Glomerular visceral epithelial cell (primary cell): ENCODE measurements around the gene CMTM3.
A peak's percentile ranks its signal among the peaks of the same experiment; 100 is the strongest.
"Not testable (repeated sequence)": the region's sequence is repeated elsewhere in the genome, so short reads cannot be mapped to it uniquely, and the experiment has no call there.

ENCODE experiments used
- DNase-seq: peaks from one replicate; pipeline ENCODE4 v3.0.0-alpha.2; 2016; ENCODE audit errors: extremely low spot score

The CMTM3 gene

DNA sequence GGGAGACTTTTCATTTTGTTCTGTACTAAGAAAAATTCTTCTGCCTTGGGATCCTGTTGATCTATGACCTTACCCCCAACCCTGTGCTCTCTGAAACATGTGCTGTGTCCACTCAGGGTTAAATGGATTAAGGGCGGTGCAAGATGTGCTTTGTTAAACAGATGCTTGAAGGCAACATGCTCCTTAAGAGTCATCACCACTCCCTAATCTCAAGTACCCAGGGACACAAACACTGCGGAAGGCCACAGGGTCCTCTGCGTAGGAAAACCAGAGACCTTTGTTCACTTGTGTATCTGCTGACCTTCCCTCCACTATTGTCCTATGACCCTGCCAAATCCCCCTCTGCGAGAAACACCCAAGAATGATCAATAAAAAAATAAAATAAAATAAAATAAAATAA, 27.1 kb downstream of the CMTM3 start:
- DNase-seq = not testable (repeated sequence)

DNA sequence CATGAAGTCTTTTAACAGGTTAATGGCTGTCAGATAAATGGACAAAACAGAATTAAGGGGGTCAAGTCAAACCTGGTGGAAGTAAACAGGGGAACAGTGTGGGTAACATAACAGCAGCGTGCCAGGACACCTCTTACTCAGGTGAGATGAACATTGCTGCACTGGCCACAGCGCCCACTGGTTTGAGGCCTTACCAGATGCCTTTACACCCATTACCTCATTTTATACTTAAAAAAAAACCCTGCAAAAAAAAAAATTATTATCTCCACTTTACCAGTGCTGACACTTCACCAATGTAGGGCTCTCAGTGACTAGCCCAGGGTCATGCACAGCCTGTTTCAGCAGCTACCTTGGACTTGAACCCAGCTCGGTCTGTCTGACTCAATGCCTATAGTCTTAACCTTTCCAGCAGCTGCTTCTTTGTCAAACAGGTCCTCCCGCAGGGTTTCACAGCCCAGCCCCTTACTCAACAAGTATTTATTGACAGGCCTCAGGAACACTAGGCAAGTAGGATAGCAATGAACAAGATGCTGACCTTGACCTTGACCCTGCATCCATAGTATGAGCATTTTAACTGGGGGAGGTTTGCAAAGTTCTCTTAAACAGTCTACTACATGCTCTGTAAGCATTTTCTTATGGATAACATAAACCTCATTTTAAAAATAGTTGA, 30.2 kb downstream of the CMTM3 start:
- DNase-seq = no peak

DNA sequence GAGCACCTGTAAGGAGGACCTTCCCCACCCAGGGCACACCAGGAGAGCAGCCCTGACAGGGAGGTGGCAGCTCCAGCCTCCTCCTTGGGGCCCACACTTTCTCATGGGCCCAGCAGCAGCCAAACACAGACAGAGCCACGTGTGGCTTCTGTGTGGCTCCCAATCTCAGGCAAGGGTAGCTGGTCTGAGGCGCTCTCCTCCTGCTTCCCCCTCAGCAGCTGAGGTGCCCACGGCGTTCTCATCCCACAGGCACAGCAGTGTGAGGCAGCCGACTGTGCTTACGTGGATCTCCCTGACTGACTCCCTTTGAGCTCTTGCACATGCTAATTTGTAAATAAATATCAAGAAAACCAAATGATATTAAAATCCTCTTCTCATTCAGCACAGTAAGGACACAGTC, 30.9 kb downstream of the CMTM3 start:
- DNase-seq = no peak

DNA sequence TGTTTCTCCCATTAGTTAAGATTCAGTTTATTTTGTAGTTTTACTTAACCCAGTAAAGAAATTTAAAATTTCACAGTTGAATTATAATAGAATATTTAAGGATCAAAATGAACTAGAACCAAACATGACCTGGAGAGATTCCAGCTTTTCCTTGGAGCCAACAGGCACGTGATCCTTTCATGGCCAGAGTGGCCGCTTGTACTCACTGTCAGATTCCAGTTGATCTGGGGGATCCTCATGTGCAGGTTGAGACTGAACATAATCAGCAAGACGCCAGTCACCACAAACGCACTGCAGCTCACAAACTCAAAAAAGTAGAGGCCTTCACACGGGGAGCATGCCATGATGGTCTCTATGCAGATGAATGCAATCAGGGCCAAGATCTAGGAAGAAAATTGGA, 31.7 kb downstream of the CMTM3 start:
- DNase-seq = no peak

DNA sequence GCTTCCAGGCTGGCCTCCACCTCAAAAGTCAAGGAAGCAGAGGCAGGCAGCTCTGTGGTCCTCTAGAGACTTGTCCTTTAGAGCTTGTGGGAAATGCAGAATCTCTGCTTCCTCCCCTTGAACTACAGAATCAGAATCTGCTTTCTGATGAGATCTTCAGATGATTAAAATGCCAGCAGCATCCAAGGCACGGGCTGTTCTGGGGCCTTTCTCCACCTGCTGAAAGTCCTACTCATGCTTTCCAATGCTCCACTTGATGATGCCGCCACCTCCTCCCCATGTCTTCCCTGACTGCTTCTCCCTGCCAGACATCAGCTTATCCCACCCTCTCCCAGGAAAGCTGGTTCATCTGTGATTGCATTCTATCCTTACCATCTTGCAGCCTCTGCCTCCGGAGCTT, 33.3 kb downstream of the CMTM3 start:
- no peak for DNase-seq

DNA sequence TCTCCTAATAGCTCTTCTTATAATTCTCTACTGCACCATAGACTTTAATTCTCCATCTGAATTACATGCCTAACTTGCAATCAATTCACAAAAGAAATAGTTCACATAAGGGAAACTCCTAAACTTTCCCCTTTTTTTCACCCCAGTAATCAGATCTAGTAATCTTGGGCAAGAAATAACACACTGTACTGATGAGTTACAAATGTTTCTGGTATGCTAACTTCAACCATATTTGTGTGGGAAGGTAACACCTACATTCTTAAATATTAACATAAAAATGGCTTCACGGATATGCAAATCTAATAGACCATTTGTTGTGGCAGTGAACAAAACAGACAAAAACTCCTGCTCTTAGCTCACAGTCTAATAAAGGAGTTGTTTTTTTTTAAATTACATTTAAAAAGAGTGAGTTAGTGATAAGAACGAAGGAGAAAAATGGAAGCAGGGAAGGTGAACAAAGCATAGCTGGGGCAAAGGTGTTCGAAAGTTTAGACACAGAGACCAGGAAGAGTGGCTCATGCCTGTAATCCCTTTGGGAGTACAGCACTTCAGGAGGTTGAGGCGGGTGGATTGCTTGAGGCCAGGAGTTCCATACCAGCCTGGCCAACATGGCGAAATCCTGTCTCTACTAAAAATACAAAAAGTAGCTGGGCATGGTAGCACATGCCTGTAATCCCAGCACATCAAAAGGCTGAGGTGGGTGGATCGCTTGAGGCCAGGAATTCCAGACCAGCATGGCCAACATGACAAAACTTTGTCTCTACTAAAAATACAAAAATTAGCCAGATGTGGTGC, 34.8 kb downstream of the CMTM3 start:
- no peak for DNase-seq

DNA sequence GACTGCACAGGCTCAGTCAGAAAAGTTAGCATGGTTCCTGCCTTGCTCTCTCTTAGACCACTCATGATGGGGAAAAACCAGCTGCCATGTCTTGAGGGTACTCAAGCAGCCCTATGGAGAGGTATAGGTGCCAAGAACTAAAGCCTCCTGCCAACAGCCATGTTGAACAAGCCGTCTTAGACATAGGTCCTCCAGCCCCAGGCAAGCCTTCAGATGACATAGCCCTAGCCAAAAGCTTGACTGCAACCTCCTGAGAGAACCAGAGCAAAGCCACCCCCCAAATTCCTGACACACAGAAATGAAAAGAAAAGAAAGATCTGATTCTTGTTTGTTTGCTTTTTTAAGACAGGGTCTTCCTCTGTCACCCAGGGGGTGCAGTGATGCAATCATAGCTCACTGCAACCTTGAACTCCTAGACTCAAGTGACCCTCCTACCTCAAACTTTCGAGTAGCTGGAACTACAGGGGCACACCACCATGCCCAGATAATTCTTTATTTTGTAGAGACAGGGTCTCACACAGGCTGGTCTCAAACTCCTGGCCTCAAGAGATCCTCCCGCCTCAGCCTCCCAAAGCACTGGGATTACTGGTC, 36.3 kb downstream of the CMTM3 start:
- no peak for DNase-seq

DNA sequence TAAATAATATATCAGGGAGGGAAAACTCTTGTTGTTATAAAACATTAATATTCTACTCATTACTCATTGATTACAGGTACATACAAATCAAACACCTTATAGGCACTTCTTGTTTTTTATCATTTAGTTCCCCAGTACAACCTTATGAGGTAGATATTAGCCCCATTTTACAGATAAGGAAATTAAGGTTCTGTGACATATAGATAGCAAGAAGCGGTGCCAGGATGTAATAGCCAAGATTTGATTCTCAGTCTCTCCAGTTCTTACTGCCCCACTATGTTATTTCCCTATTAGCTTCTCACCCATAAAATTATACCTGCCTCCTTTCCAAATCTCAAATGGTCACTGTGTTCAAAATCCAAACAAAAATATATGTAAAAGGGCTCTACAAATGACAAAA, 36.9 kb downstream of the CMTM3 start:
- DNase-seq = no peak

DNA sequence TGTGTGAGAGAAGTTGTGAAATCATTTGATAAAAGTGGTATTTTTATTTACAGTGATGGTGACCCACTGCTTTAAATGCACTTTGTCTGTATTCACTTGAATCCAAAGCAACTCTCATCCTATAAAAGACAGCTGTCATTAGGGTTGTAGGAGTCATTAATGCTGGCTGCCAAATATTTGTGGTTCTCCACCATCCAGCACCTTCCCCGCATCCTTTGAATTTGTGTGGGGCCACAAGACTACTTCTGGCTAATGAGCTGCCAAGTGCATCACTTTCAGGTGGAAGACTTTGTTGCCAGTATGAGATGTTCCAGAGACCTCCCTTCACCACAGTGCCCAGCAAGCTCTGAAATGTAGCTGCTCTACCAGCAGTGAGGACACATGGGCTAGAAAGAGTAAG, 43.4 kb downstream of the CMTM3 start:
- DNase-seq = peak; percentile 12

DNA sequence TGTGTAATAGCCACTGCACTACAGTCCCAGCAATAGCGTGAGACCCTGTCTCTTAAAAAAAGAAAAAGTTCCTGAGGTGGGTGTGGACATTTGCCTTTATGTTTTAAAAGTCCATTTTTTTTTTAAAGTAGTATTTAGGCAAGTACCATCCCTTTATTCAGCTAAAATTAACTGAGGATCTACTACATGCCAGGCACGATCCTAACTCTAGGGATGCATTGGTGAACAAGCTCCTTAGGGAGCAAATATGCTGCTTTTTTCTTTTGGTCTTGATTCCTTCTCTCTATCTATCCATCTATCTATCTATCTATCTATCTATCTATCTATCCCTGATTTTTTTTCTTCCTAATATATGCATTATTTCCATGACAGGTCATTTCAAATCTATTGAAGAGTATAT, 44.7 kb downstream of the CMTM3 start:
- DNase-seq = no peak

DNA sequence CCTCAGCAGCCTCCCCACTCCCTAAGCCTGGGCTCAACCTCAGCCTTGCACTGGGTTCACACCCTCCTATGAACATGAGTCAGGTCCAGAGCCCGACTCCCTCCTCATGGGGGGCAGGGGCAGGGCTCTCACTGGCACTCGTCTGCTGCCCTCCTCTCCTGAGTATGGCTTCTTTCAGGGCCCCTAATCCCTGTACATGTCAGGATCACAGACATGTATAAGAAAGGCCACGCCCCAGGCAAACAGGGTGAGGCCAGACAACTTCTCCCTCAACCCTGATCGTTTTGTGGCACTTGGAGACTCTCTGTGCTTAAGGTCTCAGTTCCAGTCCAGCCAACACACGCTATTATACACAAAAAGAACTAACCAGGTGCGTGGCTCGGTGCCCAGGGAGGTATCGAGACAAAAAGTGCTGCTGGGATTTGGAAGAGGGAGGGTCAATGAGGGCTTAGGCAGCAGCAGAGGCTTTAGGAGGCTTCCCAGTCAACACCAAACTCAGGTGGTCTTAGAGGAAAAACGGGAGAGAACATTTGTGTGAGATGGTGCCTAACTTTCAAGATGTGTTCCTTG, 45.2 kb downstream of the CMTM3 start:
- DNase-seq = no peak

DNA sequence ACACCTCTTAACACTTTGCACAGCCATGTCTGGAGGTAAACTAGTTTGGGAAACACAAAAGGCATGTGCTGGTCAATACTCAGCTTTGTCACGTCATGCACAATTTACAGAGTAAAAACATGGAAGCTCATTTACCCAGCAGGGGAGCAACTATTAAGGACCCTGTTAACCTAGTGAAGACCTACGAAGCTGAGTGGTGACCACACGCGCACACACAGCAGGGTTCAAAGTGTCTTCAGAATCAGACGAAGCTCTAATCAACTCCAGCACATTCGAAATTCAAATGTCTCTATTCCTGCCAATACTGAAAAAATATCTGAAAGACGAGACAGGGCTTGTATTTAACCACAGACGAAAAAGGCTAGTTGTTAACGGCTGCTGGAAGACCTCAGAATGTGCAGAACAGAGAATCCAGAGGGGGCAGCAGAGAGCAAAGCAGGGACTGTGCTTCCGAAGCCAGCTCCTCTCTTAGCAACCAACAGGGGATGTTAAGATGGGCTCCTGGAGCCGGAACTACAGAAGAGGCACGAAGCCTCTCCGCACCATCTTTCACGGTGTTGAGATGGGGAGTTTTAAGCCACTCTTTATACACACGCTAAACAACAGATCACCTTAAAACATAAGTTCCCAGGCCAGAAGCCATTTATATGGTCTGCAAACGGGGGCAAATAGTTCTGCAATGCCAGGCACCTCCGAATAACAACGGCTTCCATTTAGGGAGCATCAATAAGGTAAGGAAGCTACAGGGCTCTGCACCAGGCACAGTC, 46.4 kb downstream of the CMTM3 start:
- DNase-seq = peak; percentile 73

DNA sequence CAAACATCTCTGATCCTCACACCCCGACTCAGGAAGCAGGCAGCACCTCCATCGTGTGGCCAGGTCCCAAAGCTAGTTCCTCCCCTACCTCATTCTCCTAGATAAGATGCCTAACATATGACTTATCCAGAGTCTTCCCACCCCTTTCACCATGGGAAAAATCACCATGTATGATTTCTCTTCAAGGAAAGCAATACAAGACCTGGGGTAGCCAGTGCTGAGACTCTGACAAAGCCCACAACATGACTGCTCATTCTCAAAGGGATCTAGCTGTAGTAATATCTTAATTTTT, 46.9 kb downstream of the CMTM3 start:
- no peak for DNase-seq

DNA sequence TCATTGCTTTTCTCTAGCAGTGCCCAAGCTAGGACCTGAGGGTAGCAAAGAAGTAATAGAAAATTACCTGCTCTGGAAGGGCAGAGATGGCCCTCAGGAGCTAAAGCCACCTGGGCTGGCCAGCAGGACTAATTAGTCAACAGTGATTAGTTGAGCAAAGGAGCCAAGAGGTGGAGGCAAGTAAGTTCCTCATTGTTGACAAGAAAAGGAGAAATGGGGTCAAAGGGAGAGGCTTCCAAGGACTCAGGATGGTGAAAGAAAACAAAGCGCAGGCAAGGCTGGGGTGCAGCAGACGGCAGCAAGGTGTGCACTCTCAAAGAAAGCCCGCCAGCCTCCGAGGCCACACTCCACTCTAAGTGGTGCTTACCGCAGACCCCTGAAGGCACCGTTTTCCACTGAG, 47.5 kb downstream of the CMTM3 start:
- no peak for DNase-seq

DNA sequence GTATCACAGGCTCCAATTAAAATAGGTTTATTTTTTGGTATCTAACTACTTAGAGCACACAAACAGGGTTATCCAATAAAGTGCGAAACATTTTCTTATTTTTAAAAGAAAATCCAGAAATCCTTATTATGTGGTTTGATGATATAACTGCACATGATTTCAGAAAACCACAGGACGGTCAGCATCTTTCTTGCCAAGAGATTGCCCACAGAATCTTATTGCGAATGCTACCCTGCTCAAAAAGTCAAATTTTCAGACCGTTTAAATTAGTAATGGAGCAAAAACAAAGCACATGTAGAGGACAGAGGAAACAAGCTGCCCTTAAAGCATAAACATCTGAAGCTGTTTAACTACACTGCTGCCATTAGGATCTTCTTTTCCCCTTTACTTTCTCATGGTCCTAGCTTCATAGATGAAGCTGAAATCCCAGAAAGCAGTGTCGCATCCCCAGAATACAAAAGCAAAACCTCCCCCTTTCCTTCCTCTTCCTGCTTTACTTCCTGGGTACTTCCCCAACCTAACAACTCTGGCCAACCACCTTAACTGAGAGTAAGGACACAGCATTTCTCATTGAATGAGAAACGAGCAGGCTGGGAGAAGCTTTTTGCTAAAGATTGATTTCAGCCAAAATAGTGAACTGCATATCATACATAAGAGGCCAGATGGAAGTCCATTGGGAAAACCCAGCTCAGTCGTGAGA, 48.3 kb downstream of the CMTM3 start:
- DNase-seq = no peak

DNA sequence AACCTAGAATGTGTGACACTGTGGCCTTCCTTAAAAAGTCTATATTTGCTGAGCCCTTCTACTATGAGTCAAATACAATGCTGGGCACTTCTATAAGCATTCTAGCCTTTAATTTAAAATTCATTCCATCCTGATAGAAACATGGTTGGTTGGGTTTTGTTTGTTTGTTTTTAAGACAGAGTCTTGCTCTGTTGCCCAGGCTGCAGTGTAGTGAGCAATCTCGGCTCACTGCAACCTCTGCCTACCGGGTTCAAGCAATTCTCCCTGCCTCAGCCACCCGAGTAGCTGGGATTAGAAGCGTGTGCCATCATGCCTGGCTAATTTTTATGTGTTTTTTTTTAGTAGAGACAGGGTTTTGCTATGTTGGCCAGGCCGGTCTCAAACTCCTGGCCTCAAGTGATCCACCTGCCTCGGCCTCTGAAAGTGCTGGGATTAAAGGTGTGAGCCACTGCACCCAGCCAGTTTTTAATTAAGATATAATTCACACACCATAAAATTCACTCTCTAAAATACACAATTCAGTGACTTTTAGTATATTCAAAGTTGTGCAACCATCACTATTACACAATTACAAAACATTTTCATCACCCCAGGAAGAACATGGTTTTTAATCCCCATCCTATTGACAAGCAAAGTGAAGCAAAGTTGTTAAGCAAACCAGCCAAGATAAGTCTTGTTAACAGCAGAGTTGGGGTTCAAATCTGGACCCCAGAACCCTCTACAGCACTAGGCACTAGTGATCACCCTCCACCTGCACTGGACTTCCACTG, 49.3 kb downstream of the CMTM3 start:
- DNase-seq = no peak

DNA sequence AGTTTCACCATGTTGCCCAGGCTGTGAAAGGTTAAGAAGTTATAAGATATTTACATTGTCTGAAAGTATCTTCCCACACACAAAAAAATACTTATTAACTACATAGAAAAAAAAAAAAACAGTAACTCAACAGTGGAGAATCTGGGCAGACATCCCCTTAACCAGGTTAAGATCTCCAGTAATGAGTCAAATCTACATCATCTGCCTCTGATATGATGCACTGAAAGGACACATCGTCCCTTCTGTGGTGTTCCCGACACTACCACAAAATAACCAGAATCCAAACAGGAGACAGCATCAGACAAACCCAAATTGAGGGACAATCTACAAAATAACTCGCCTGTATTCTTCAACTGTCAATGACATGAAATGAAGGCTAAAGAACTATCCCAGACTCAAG, 52.0 kb downstream of the CMTM3 start:
- peak; percentile 40 for DNase-seq

DNA sequence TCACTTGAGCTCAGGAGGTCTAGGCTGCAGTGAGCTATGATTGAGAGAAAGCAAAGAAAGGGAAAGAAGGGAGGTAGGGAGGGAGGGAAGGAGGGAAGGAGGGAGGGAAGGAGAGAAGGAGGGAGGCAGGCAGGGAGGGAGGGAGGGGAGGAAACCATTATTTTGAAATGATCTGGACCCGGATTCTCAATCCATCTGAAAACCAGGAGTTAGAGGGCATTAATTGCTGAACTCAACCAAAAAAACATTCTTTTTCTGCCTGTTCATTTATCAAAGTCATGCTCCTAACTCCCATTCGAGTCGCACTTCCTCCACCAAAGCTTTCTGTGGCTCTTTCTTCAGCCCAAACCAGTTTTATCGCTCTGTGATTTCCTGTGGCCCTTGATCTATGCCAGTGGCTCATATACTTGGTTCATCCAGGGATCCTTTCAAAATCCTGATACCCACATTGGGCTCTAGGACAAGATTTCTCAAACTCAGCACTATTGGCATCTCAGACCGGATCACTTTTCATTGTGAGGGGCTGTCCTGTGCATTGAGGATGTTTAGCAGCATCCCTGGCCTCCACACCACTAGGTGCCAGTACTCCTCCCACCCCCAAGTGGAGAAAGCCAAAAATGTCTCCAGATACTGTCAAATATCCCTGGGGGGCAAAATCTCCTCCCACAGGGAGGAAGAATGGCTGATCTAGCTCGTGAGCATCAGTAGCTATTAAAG, 53.8 kb downstream of the CMTM3 start:
- no peak for DNase-seq

DNA sequence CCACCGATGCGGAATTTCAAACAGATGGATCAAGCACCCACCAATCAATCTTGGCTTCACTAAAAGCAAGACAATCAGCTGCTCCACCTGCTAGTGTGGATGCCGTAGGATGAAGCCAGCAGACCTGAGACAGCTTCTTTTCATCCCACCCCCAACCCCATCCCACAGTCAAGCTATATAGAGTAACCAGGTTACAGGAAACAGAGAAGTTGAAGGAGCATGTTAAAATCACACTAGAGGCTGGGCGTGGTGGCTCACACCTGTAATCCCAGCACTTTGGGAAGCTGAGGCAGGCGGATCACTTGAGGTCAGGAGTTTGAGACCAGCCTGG, 54.3 kb downstream of the CMTM3 start:
- no peak for DNase-seq

DNA sequence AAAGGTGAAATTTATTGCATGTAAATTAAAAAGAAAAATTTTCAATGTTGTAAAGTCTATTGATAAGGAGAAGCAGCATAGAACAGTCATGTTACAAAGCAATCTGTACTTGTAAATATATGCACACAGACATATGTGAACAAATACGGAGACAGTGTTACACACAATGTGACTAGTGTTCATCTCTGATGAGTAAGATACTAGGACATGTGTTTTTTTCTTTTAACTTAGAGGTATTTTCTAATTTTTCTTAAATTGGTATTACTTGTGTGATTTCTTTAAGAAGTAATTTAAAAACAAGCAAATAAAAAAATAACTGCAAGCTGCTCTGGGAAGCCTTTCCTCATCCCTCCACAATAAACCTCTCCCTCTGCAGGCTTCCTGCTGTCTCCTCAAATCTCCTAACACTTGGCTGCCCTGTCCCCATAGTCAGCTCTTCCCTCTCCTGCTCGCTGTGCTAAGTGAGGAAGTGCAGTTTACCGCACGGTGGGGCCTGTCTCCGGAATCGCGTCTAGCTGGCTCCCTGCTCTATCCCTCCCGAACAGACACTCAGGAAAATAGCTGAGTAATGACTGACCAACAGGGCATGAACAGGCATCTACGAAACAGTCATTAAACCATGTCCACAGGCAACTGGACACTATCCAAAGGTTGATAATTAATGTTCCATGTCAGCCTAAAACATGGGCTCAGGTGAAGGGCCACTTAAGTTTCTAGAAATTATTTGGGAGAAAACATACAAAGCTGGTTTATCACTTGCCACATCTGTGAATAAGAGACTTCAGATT, 56.1 kb downstream of the CMTM3 start:
- peak; percentile 90 for DNase-seq
